Vagina (tissue), 2 donors: ENCODE results near the gene CD4. TPM values are rescaled to one million over a fixed set of nuclear protein-coding genes. Genes with fewer than 3 reads are reported as not detected.

Experiments
- DNase-seq, 2 donors: peaks; one replicate each; pipeline ENCODE4 v3.0.0-alpha.2; 2017; ENCODE audit errors: extremely low spot score in 2 of 2
- H3K27ac ChIP-seq: fragments of 200-600 bp; sonication (generic); one replicate; pipeline ENCODE4 v1.5.1; 2019
- H3K27me3 ChIP-seq: fragments of 200-600 bp; sonication (generic); one replicate; pipeline ENCODE4 v1.5.1; 2019
- H3K36me3 ChIP-seq, 2 donors: fragments of 200-600 bp; sonication (generic); one replicate each; pipeline ENCODE4 v1.5.1; 2017 to 2019
- H3K4me1 ChIP-seq: fragments of 200-600 bp; sonication (generic); one replicate; pipeline ENCODE4 v1.5.1; 2019
- H3K4me3 ChIP-seq, 2 donors: fragments of 200-600 bp; sonication (generic); 1 replicate in 1 of 2; 2 replicates in 1 of 2; pipeline ENCODE4 v1.5.1; 2016 to 2019
- H3K9me3 ChIP-seq: fragments of 200-600 bp; sonication (generic); one replicate; pipeline ENCODE4 v1.5.1; 2019
- CTCF ChIP-seq, 3 experiments: fragments of 450-650 bp in 2 of 3; fragments of 200-600 bp in 1 of 3; sonication (generic) in 1 of 3; IDR thresholded peaks; one replicate each; pipeline ENCODE4 v1.5.1; 2017 to 2019; ENCODE audit warnings: antibody characterized with exemption in 3 of 3, mild to moderate bottlenecking in 2 of 3, moderate library complexity in 2 of 3
- POLR2A ChIP-seq, 2 donors: fragments of 450-650 bp; IDR thresholded peaks; one replicate each; pipeline ENCODE4 v1.6.1; 2017; ENCODE audit warnings: antibody characterized with exemption in 2 of 2, mild to moderate bottlenecking in 2 of 2, moderate library complexity in 2 of 2
- POLR2AphosphoS5 ChIP-seq, 2 donors: sonication (generic); formaldehyde crosslinking; IDR thresholded peaks; one replicate each; pipeline ENCODE4 v1.9.0; 2017; ENCODE audit warnings: antibody characterized with exemption in 2 of 2, mild to moderate bottlenecking in 2 of 2, low read depth in 1 of 2; ENCODE audit not compliant: insufficient read depth in 1 of 2
- intact Hi-C: fragments of 100-400 bp; cut with DNase I; formaldehyde crosslinking; loops from one replicate; pipeline ENCODE4 v1.15.1; 2023
- total RNA-seq: library from RNA; depleted of rRNA; stranded (reverse); fragments of >200 nt; gene quantifications from one replicate; pipeline ENCODE4 v1.2.3, GENCODE V29; 2016

Gene CD4
- total RNA-seq, 1 donor from 2014 or later = 14.2 TPM

GRCh38 chr12:6747216-6747615 lies 42.1 kb upstream of the CD4 start:
- no peak overlapping the region for H3K4me3 ChIP-seq
- peaks cover 0 to 49% of the 10 kb centered on the region in 2 donors for H3K36me3 ChIP-seq
- H3K27me3 ChIP-seq = no peaks in the 10 kb centered on the region
- DNase-seq = no peak
- peaks cover 11% of the 10 kb centered on the region for H3K4me1 ChIP-seq
- intact Hi-C loops = no loop called here
- H3K27ac ChIP-seq = no peak overlapping the region
- TF ChIP-seq POLR2A (IDR thresholded peaks at IDR 0.05) = no peak
- TF ChIP-seq POLR2AphosphoS5 (IDR thresholded peaks at IDR 0.05; ENCODE audit: insufficient read depth in 1 of 2, low read depth in 1 of 2) = no peak
- no peak for TF ChIP-seq CTCF (IDR thresholded peaks at IDR 0.05)
- no peaks in the 10 kb centered on the region for H3K9me3 ChIP-seq

GRCh38 chr12:6748761-6749160 lies 40.6 kb upstream of the CD4 start:
- Histone ChIP-seq H3K9me3 (no peaks in the 10 kb centered on the region), H3K4me1 (peaks cover 15% of the 10 kb centered on the region), H3K4me3 (no peak overlapping the region), H3K36me3 (peaks cover 0 to 49% of the 10 kb centered on the region in 2 donors), H3K27me3 (no peaks in the 10 kb centered on the region), H3K27ac (no peak overlapping the region)
- DNase-seq = no peak
- TF ChIP-seq CTCF (IDR thresholded peaks at IDR 0.05) = no peak
- TF ChIP-seq POLR2A (IDR thresholded peaks at IDR 0.05) = no peak
- TF ChIP-seq POLR2AphosphoS5 (IDR thresholded peaks at IDR 0.05; ENCODE audit: insufficient read depth in 1 of 2, low read depth in 1 of 2) = no peak
- intact Hi-C loops = no loop called here

- TF ChIP-seq POLR2AphosphoS5 (IDR thresholded peaks at IDR 0.05; ENCODE audit: insufficient read depth in 1 of 2, low read depth in 1 of 2) (no peak), CTCF (IDR thresholded peaks at IDR 0.05) (no peak), POLR2A (IDR thresholded peaks at IDR 0.05) (no peak)
- no peaks in the 10 kb centered on the region for H3K9me3 ChIP-seq
- intact Hi-C loops = loop anchor here (5.0 to 10.0 kb wide), 2 partner anchors 77 to 546 kb away; partner anchors contain the start of genes CD9 and P3H3
- no peak overlapping the region for H3K27ac ChIP-seq
- no peak for DNase-seq
- peaks cover 0 to 49% of the 10 kb centered on the region in 2 donors for H3K36me3 ChIP-seq
- no peaks in the 10 kb centered on the region for H3K27me3 ChIP-seq
- H3K4me3 ChIP-seq = no peak overlapping the region
- H3K4me1 ChIP-seq = peaks cover 15% of the 10 kb centered on the region
Observed at GRCh38 chr12:6750506-6750905, 38.8 kb upstream of the CD4 start.

GRCh38 chr12:6751767-6752166 lies 37.6 kb upstream of the CD4 start:
- no peaks in the 10 kb centered on the region for H3K27me3 ChIP-seq
- H3K36me3 ChIP-seq = peaks cover 0 to 41% of the 10 kb centered on the region in 2 donors
- H3K9me3 ChIP-seq = no peaks in the 10 kb centered on the region
- DNase-seq = no peak
- peaks cover 15% of the 10 kb centered on the region for H3K4me1 ChIP-seq
- intact Hi-C loops = loop anchor here (5.0 to 10.0 kb wide), 2 partner anchors 76 to 547 kb away; partner anchors contain the start of genes CD9 and P3H3
- TF ChIP-seq POLR2AphosphoS5 (IDR thresholded peaks at IDR 0.05; ENCODE audit: insufficient read depth in 1 of 2, low read depth in 1 of 2) = no peak
- TF ChIP-seq CTCF (IDR thresholded peaks at IDR 0.05) = no peak
- no peak for TF ChIP-seq POLR2A (IDR thresholded peaks at IDR 0.05)
- H3K27ac ChIP-seq = peak overlapping the region; percentile 100
- peak overlapping the region; percentile 70 to 91 for H3K4me3 ChIP-seq

- peaks cover 15% of the 10 kb centered on the region for H3K4me1 ChIP-seq
- no peak for DNase-seq
- intact Hi-C loops = loop anchor here (5.0 to 10.0 kb wide), 2 partner anchors 75 to 548 kb away; partner anchors contain the start of genes CD9 and P3H3
- peaks cover 0 to 40% of the 10 kb centered on the region in 2 donors for H3K36me3 ChIP-seq
- H3K27me3 ChIP-seq = no peaks in the 10 kb centered on the region
- H3K4me3 ChIP-seq = peak overlapping the region; percentile 70 to 91
- H3K27ac ChIP-seq = peak overlapping the region; percentile 100
- no peak for TF ChIP-seq POLR2A (IDR thresholded peaks at IDR 0.05)
- TF ChIP-seq POLR2AphosphoS5 (IDR thresholded peaks at IDR 0.05; ENCODE audit: insufficient read depth in 1 of 2, low read depth in 1 of 2) = no peak
- TF ChIP-seq CTCF (IDR thresholded peaks at IDR 0.05) = no peak
- no peaks in the 10 kb centered on the region for H3K9me3 ChIP-seq
Observed at GRCh38 chr12:6752167-6752920, 37.0 kb upstream of the CD4 start.
